ENCODE measurements around the gene BRME1. TPM values are rescaled to one million over a fixed set of nuclear protein-coding genes. Genes with fewer than 3 reads are reported as not detected.

Gene BRME1
- total RNA-seq, 2 donors from 2014 or later = 0.28 to 0.70 TPM

- Histone ChIP-seq H3K9me3 (no peaks in the 10 kb centered on the region), H3K4me1 (peaks cover 0 to 10% of the 10 kb centered on the region in 2 donors), H3K27ac (peak overlapping the region in 1 of 2 donors; percentile 31), H3K4me3 (peak overlapping the region; percentile 27 to 56), H3K36me3 (no peaks in the 10 kb centered on the region), H3K27me3 (no peaks in the 10 kb centered on the region)
- peak in 1 of 2 donors; percentile 50 for TF ChIP-seq CTCF (IDR thresholded peaks at IDR 0.05)
- no peak for DNase-seq (ENCODE audit: low spot score)
These were observed 33.1 kb downstream of the BRME1 start for GRCh38 chr19:13872695-13873389.

GRCh38 chr19:13872339-13872694 lies 33.6 kb downstream of the BRME1 start:
- H3K27ac ChIP-seq = no peak overlapping the region
- H3K36me3 ChIP-seq = no peaks in the 10 kb centered on the region
- peaks cover 0 to 10% of the 10 kb centered on the region in 2 donors for H3K4me1 ChIP-seq
- no peak for DNase-seq (ENCODE audit: low spot score)
- H3K4me3 ChIP-seq = peak overlapping the region in 1 of 2 donors; percentile 56
- no peak for TF ChIP-seq CTCF (IDR thresholded peaks at IDR 0.05)
- H3K9me3 ChIP-seq = no peaks in the 10 kb centered on the region
- no peaks in the 10 kb centered on the region for H3K27me3 ChIP-seq

GRCh38 chr19:13870873-13871272 lies 35.0 kb downstream of the BRME1 start:
- H3K9me3 ChIP-seq = no peaks in the 10 kb centered on the region
- peaks cover 0 to 16% of the 10 kb centered on the region in 2 donors for H3K4me1 ChIP-seq
- H3K27ac ChIP-seq = no peak overlapping the region
- no peak for TF ChIP-seq CTCF (IDR thresholded peaks at IDR 0.05)
- no peak overlapping the region for H3K4me3 ChIP-seq
- H3K27me3 ChIP-seq = no peaks in the 10 kb centered on the region
- no peak for DNase-seq (ENCODE audit: low spot score)
- H3K36me3 ChIP-seq = no peaks in the 10 kb centered on the region

- Histone ChIP-seq H3K4me3 (no peak overlapping the region), H3K27me3 (no peaks in the 10 kb centered on the region), H3K36me3 (no peaks in the 10 kb centered on the region), H3K27ac (no peak overlapping the region), H3K9me3 (no peaks in the 10 kb centered on the region), H3K4me1 (peaks cover 0 to 20% of the 10 kb centered on the region in 2 donors)
- no peak for DNase-seq (ENCODE audit: low spot score)
- TF ChIP-seq CTCF (IDR thresholded peaks at IDR 0.05) = no peak
These were observed 36.6 kb downstream of the BRME1 start for GRCh38 chr19:13869281-13869680.

GRCh38 chr19:13868663-13869062 lies 37.3 kb downstream of the BRME1 start:
- Histone ChIP-seq H3K4me1 (peaks cover 0 to 20% of the 10 kb centered on the region in 2 donors), H3K27ac (no peak overlapping the region)
- no peak for TF ChIP-seq CTCF (IDR thresholded peaks at IDR 0.05)

More at GRCh38 chr19:13868663-13869062, 37.3 kb downstream of the BRME1 start:
- Histone ChIP-seq H3K9me3 (no peaks in the 10 kb centered on the region), H3K4me3 (no peak overlapping the region), H3K36me3 (no peaks in the 10 kb centered on the region), H3K27me3 (no peaks in the 10 kb centered on the region)
- DNase-seq (ENCODE audit: low spot score) = no peak

Measured in right atrium auricular region (tissue), 2 donors.